ENCODE data around the gene TTLL13.
A peak's percentile ranks its signal among the peaks of the same experiment; 100 is the strongest.

The TTLL13 gene, protein sequence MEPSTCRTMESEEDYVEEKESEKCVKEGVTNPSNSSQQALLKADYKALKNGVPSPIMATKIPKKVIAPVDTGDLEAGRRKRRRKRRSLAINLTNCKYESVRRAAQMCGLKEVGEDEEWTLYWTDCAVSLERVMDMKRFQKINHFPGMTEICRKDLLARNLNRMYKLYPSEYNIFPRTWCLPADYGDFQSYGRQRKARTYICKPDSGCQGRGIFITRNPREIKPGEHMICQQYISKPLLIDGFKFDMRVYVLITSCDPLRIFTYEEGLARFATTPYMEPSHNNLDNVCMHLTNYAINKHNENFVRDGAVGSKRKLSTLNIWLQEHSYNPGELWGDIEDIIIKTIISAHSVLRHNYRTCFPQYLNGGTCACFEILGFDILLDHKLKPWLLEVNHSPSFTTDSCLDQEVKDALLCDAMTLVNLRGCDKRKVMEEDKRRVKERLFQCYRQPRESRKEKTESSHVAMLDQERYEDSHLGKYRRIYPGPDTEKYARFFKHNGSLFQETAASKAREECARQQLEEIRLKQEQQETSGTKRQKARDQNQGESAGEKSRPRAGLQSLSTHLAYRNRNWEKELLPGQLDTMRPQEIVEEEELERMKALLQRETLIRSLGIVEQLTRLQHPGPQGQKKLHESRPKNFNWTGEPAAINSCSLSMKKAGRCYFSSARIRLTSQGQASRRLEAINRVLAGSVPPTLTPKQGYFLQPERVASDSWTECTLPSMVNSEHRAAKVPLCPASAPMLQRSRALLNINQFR

DNA sequence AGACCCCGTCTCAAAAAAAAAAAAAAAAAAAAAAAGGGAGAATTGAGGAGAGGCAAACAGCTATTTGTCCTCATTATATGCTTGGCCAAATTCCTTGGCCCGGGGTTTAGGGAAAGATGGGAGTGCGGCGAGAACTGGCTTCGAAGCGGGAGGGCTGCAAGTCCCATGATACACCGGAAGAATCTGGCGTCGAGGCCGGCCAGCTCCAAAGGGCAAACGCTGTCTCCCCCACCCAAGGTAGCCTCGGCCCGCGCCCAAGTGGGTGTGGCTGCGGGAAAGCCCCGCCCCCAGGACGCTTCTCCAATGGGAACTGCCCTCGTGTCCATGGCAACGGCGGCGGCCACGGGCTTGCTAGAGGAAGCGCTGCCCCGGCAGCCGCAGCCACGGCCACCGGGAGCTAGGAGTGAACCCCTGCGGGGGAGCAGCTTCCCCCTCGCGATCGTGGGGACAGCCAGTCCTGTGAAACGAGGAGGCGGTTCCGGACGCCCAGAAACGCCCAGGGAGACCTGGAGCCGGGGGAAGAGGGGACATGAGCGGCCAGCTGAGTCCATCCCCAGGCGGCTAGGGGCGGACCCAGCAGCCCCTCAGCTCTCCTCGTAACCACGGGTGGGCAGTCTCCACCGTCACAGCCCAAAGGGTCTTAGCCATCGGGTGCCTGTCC, at the start of gene TTLL13:
Gene TTLL13 (plus strand): TSS at position 354 of the 661 bp plus-strand sequence. CDS start 1,075 bp downstream, outside the sequence.
- DNase-seq (ENCODE audit: low spot score): peak; percentile 76

GRCh38 chr15:90200534-90201129, 48.7 kb upstream of the TTLL13 start:
- no peak for DNase-seq (ENCODE audit: low spot score)

GRCh38 chr15:90201130-90201943, 48.0 kb upstream of the TTLL13 start, which contains the start of gene SEMA4B:
TSS of gene SEMA4B (plus strand) at chr15:90201330. CDS start at chr15:90201579, 249 bp downstream.
- DNase-seq (ENCODE audit: low spot score): no peak

GRCh38 chr15:90201944-90202375, 47.4 kb upstream of the TTLL13 start:
- DNase-seq (ENCODE audit: low spot score): no peak

GRCh38 chr15:90202929-90203328, 46.4 kb upstream of the TTLL13 start:
- DNase-seq (ENCODE audit: low spot score): no peak

- DNase-seq (ENCODE audit: low spot score): no peak
These were observed 45.9 kb upstream of the TTLL13 start for GRCh38 chr15:90203473-90203872.

- peak; percentile 38 for DNase-seq (ENCODE audit: low spot score)
These were observed 45.4 kb upstream of the TTLL13 start for GRCh38 chr15:90203922-90204321.

- DNase-seq (ENCODE audit: low spot score): no peak
These were observed 44.1 kb upstream of the TTLL13 start for GRCh38 chr15:90205050-90205848.

- no peak for DNase-seq (ENCODE audit: low spot score)
These were observed 43.5 kb upstream of the TTLL13 start for GRCh38 chr15:90205886-90206285.

GRCh38 chr15:90207252-90207651, 42.1 kb upstream of the TTLL13 start:
- no peak for DNase-seq (ENCODE audit: low spot score)

GRCh38 chr15:90208356-90208755, 41.0 kb upstream of the TTLL13 start:
- DNase-seq (ENCODE audit: low spot score): no peak

DNA sequence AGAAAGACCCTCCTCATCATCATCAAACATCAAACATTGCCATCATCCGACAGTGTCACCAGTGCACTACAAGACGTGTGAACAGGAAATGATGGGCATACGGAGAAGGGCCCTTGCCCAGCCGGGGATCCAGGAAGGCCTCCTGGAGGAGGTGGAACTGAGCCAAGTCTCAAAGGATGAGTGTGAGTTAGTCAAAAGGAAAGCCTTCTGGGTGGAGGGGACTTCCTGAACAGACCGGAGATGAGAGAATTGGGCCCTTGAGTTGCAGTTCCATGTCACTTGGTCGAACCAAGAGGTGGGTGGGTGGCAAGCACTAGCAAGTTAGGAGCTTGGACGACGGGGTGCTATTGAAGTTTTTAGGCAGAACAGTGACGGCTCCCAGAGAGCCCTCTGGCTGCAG, 39.8 kb upstream of the TTLL13 start:
- no peak for DNase-seq (ENCODE audit: low spot score)

GRCh38 chr15:90210593-90210992, 38.8 kb upstream of the TTLL13 start:
- no peak for DNase-seq (ENCODE audit: low spot score)

GRCh38 chr15:90211009-90211408, 38.3 kb upstream of the TTLL13 start:
- DNase-seq (ENCODE audit: low spot score): no peak

- peak; percentile 79 for DNase-seq (ENCODE audit: low spot score)
These were observed 37.8 kb upstream of the TTLL13 start for GRCh38 chr15:90211440-90212143.

DNA sequence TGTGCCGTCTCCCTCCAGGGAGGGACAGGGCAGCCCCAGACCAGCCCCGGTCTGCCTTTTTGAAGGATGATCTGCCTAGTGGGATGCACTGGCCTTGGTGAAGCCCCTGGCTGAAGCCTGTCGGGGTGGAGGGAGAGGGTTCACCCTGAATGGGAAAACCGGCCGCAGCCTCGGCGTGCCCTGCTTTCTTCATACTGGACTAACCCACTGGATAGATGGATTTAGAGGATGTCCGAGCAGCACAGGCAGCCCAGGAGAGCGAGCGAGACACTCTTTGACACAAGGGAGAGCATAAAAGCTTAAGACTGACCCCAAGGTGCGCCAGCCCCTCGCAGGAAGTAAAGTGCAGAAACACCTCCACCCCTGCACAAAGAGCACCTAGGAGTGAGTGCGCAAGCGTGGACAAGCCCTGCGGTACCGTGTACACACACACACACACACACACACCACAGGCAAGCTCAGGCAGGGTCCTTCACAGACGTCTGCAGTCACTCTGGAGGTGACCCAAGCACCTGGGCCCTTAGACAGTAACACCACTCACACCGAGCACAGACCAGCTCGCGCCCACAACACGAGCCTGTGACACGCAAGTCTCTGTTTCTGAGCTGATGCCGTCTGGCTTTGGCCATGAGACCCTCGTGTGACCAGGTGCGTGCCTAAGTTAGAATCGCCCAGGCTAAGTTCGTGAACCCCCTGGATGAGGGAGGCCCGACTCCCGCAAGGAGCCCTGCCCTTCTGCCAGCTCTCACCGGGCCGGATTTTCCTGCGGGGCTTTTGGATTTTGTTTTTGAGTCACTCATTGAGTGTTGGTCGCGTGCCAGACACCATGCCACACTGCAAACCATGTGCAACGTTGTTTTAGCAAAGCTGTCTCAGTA, 36.9 kb upstream of the TTLL13 start:
- no peak for DNase-seq (ENCODE audit: low spot score)

GRCh38 chr15:90213122-90213817, 36.1 kb upstream of the TTLL13 start:
- DNase-seq (ENCODE audit: low spot score): no peak

DNA sequence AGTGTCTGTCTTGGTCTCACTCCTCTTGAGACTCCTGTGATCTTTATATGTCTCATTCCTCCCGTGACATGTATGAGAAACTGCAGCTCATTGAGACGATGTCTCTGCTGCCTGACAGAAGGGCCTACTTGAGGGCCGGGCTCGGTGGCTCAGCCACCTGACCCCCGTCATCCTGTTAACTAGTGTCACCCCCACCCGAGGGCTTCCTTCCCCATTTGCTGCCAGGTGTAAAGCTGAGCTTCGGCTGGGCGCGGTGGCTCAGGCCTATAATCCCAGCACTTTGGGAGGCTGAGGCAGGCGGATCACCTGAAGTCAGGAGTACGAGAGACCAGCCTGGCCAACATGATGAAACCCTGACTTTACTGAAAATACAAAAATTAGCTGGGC, 35.5 kb upstream of the TTLL13 start:
- DNase-seq (ENCODE audit: low spot score): no peak
